HUDEP-2 (cell line): ENCODE data around the gene GABBR2.

Source experiments
- DNase-seq, 76 experiments: peaks; one replicate each; lab custom pipeline; 2025; ENCODE audit not compliant: unreplicated experiment in 76 of 76; lab: John Stamatoyannopoulos, UW

GABBR2 gene

GRCh38 chr9:98364086-98364485 is 344.6 kb downstream of the GABBR2 start:
- no peak for DNase-seq

- DNase-seq, result no peak
These were observed 345.1 kb downstream of the GABBR2 start for GRCh38 chr9:98363644-98364043.

- no peak for DNase-seq
These were observed 346.0 kb downstream of the GABBR2 start for GRCh38 chr9:98362624-98363252.

- DNase-seq, result no peak
These were observed 347.1 kb downstream of the GABBR2 start for GRCh38 chr9:98361645-98362044.

GRCh38 chr9:98360176-98360708 is 348.5 kb downstream of the GABBR2 start:
- DNase-seq, result no peak

GRCh38 chr9:98359569-98359968 is 349.2 kb downstream of the GABBR2 start:
- DNase-seq, result no peak

GRCh38 chr9:98357921-98358535 is 350.7 kb downstream of the GABBR2 start:
- no peak for DNase-seq

- DNase-seq, result no peak
These were observed 351.6 kb downstream of the GABBR2 start for GRCh38 chr9:98356953-98357690.

GRCh38 chr9:98356326-98356725 is 352.4 kb downstream of the GABBR2 start:
- no peak for DNase-seq

- DNase-seq, result no peak
These were observed 357.4 kb downstream of the GABBR2 start for GRCh38 chr9:98351370-98351769.

- DNase-seq, result no peak
These were observed 361.1 kb downstream of the GABBR2 start for GRCh38 chr9:98347642-98348041.

GRCh38 chr9:98345011-98345410 is 363.7 kb downstream of the GABBR2 start:
- no peak for DNase-seq

- no peak for DNase-seq
These were observed 364.2 kb downstream of the GABBR2 start for GRCh38 chr9:98344581-98344980.

- no peak for DNase-seq
These were observed 365.9 kb downstream of the GABBR2 start for GRCh38 chr9:98342820-98343210.

GRCh38 chr9:98342098-98342819 is 366.5 kb downstream of the GABBR2 start:
- no peak for DNase-seq

- no peak for DNase-seq
These were observed 367.3 kb downstream of the GABBR2 start for GRCh38 chr9:98341157-98342097.

GRCh38 chr9:98339987-98340800 is 368.5 kb downstream of the GABBR2 start:
- peak in 1 of 76 experiments; percentile 15 for DNase-seq

GRCh38 chr9:98335661-98336060 is 373.1 kb downstream of the GABBR2 start:
- DNase-seq, result no peak

GRCh38 chr9:98334796-98335195 is 373.9 kb downstream of the GABBR2 start:
- no peak for DNase-seq
